HCT116 (cell line): ENCODE data around the gene ADK. TPM values are rescaled to one million over a fixed set of nuclear protein-coding genes. Genes with fewer than 3 reads are reported as not detected.

Experiments
- ATAC-seq: fragments of 200-7000 bp; cut with Tn5 transposase; 2 replicates; pipeline ENCODE4 v1.9.1; 2020; ENCODE audit warnings: mild to moderate bottlenecking, moderate library complexity
- BruUV-seq: library from RNA; stranded (reverse); fragments of 400-500 nt; replicated peaks from 2 replicates; lab custom pipeline; 2021; lab: Mats Ljungman, UMichigan
- CTCF ChIA-PET: fragments of 300-600 bp; sonication (Branson Sonifier 250); formaldehyde crosslinking; loops from one replicate; lab custom pipeline; 2021; ENCODE audit warnings: antibody characterized with exemption; lab: Charles Lee
- POLR2A ChIA-PET: fragments of 300-600, 350-600 bp; sonication (Branson Sonifier 250); formaldehyde crosslinking; loops from one replicate; lab custom pipeline; 2021; ENCODE audit warnings: antibody characterized with exemption; lab: Charles Lee
- RAD21 ChIA-PET, 2 experiments: fragments of 300-600 bp; sonication (Branson Sonifier 250); formaldehyde crosslinking; loops; one replicate each; lab custom pipeline; 2023; ENCODE audit warnings: low total read pairs in 2 of 2; ENCODE audit not compliant: uncharacterized antibody in 2 of 2, unreplicated experiment in 2 of 2, low non-redundant PET in 1 of 2; lab: Charles Lee
- DNase-seq: peaks from one replicate; pipeline ENCODE4 v3.0.0-alpha.2; 2010; ENCODE audit warnings: low read depth, low spot score
- H2AFZ ChIP-seq: fragments of 200-600 bp; shearing (Covaris generic), sonication (generic); 2 replicates; pipeline ENCODE4 v1.6.1; 2017; ENCODE audit warnings: low read depth, mixed run types, mixed read lengths, antibody characterized with exemption, low read length; ENCODE audit not compliant: poor library complexity, severe bottlenecking
- H3K27ac ChIP-seq: 2 replicates; pipeline ENCODE4 v1.5.1; 2012; ENCODE audit warnings: low read depth, low read length
- H3K27me3 ChIP-seq: fragments of 200-600 bp; sonication (generic); 2 replicates; pipeline ENCODE4 v1.6.1; 2016; ENCODE audit warnings: mixed run types, low read length, mixed read lengths; ENCODE audit not compliant: insufficient read depth
- H3K36me3 ChIP-seq, 2 experiments: fragments of 200-500 bp in 1 of 2; fragments of 200-600 bp in 1 of 2; sonication (Bioruptor generic) in 1 of 2; sonication (generic) in 1 of 2; 2 replicates each; pipeline versions ENCODE4 v1.5.1 to v1.6.1; 2014 to 2016; ENCODE audit warnings: low read length in 2 of 2, inconsistent platforms in 1 of 2, mixed read lengths in 1 of 2, mixed run types in 1 of 2; ENCODE audit not compliant: insufficient read depth in 2 of 2, control insufficient read depth in 1 of 2
- H3K4me1 ChIP-seq, 2 experiments: fragments of 200-600 bp in 1 of 2; sonication (generic) in 1 of 2; 2 replicates each; pipeline versions ENCODE4 v1.5.1 to v1.6.1; 2012 to 2017; ENCODE audit warnings: low read length in 2 of 2, inconsistent platforms in 1 of 2, mild to moderate bottlenecking in 1 of 2, mixed read lengths in 1 of 2, mixed run types in 1 of 2, moderate library complexity in 1 of 2; ENCODE audit not compliant: insufficient read depth in 2 of 2, control insufficient read depth in 1 of 2
- H3K4me2 ChIP-seq: fragments of 200-600 bp; sonication (generic); 2 replicates; pipeline ENCODE4 v1.6.1; 2017; ENCODE audit warnings: mixed run types, low read length, mixed read lengths
- H3K4me3 ChIP-seq, 2 experiments: fragments of 200-600 bp in 1 of 2; sonication (generic) in 1 of 2; replicated peaks in 1 of 2; 2 replicates each; pipeline ENCODE4 v1.5.1; 2011 to 2016; ENCODE audit warnings: low read length in 2 of 2, control low read depth in 1 of 2, low read depth in 1 of 2, mild to moderate bottlenecking in 1 of 2, mixed read lengths in 1 of 2, mixed run types in 1 of 2
- H3K79me2 ChIP-seq: fragments of 200-600 bp; sonication (generic); 2 replicates; pipeline ENCODE4 v1.6.1; 2017; ENCODE audit warnings: mild to moderate bottlenecking, mixed run types, low read length, moderate library complexity, mixed read lengths; ENCODE audit not compliant: insufficient read depth
- H3K9ac ChIP-seq: fragments of 200-600 bp; sonication (generic); 2 replicates; pipeline ENCODE4 v1.6.1; 2016; ENCODE audit warnings: low read length, mixed read lengths
- H3K9me2 ChIP-seq: fragments of 200-600 bp; sonication (generic), shearing (Covaris generic); 2 replicates; pipeline ENCODE4 v1.6.1; 2017; ENCODE audit warnings: mixed run types, mild to moderate bottlenecking, moderate library complexity; ENCODE audit not compliant: insufficient read depth
- H3K9me3 ChIP-seq, 2 experiments: fragments of 200-500 bp in 1 of 2; fragments of 200-600 bp in 1 of 2; sonication (Bioruptor generic) in 1 of 2; sonication (generic) in 1 of 2; 2 replicates each; pipeline ENCODE4 v1.6.1; 2014 to 2017; ENCODE audit warnings: low read length in 2 of 2, mixed read lengths in 2 of 2, inconsistent platforms in 1 of 2, low read depth in 1 of 2, mild to moderate bottlenecking in 1 of 2, mixed run types in 1 of 2, moderate library complexity in 1 of 2; ENCODE audit not compliant: control insufficient read depth in 1 of 2, insufficient read depth in 1 of 2
- H4K20me1 ChIP-seq: fragments of 200-600 bp; sonication (generic), shearing (Covaris generic); 2 replicates; pipeline ENCODE4 v1.6.1; 2017; ENCODE audit warnings: mixed run types, mild to moderate bottlenecking, moderate library complexity; ENCODE audit not compliant: insufficient read depth
- CBX3 ChIP-seq: IDR thresholded peaks from 2 replicates; pipeline ENCODE4 v1.6.1; 2012; ENCODE audit warnings: low read depth
- CEBPB ChIP-seq: IDR thresholded peaks from 2 replicates; pipeline ENCODE4 v1.6.1; 2012; ENCODE audit warnings: low read depth
- EGR1 ChIP-seq: IDR thresholded peaks from 2 replicates; pipeline ENCODE4 v1.6.1; 2012; ENCODE audit warnings: low read depth
- EZH2 ChIP-seq: fragments of 200-600 bp; sonication (generic); IDR thresholded peaks from 2 replicates; pipeline ENCODE4 v1.6.1; 2017; ENCODE audit warnings: antibody characterized with exemption, mixed run types
- JUND ChIP-seq: IDR thresholded peaks from 2 replicates; pipeline ENCODE4 v1.6.1; 2012
- MAX ChIP-seq: IDR thresholded peaks from 2 replicates; pipeline ENCODE4 v1.6.1; 2012
- POLR2AphosphoS5 ChIP-seq: IDR thresholded peaks from 2 replicates; pipeline ENCODE4 v1.6.1; 2011; ENCODE audit warnings: mild to moderate bottlenecking, low read depth, low read length, moderate library complexity
- SIN3A ChIP-seq: IDR thresholded peaks from 2 replicates; pipeline ENCODE4 v1.6.1; 2012; ENCODE audit warnings: low read depth
- SP1 ChIP-seq: IDR thresholded peaks from 2 replicates; pipeline ENCODE4 v1.6.1; 2012; ENCODE audit warnings: low read depth
- SRF ChIP-seq: IDR thresholded peaks from 2 replicates; pipeline ENCODE4 v1.6.1; 2012; ENCODE audit warnings: low read depth
- TCF7L2 ChIP-seq: IDR thresholded peaks from 2 replicates; pipeline ENCODE4 v1.7.0; 2011; ENCODE audit warnings: borderline replicate concordance, inconsistent platforms; ENCODE audit not compliant: insufficient read depth, insufficient read length; ENCODE audit errors: extremely low read depth
- ZNF274 ChIP-seq: fragments of 200-500 bp; sonication (Bioruptor generic); IDR thresholded peaks from 2 replicates; pipeline ENCODE4 v1.6.1; 2014; ENCODE audit warnings: mild to moderate bottlenecking, low read depth, low read length, inconsistent platforms
- intact Hi-C: fragments of 100-400 bp; cut with micrococcal nuclease; formaldehyde crosslinking; loops from 2 replicates; pipeline ENCODE4 v1.10.0; 2022
- total RNA-seq: library from RNA; stranded (reverse); gene quantifications from one replicate; pipeline ENCODE4 v1.2.1, GENCODE V29; 2021; ENCODE audit not compliant: unreplicated experiment
- TF ChIP-seq, protein P1 (sequence below): IDR thresholded peaks from 2 replicates; pipeline ENCODE4 v1.6.1; 2012; ENCODE audit warnings: low read depth
- TF ChIP-seq, protein P2 (sequence below): IDR thresholded peaks from 2 replicates; pipeline ENCODE4 v1.6.1; 2011; ENCODE audit warnings: mild to moderate bottlenecking, low read length, moderate library complexity; ENCODE audit not compliant: insufficient replicate concordance; ENCODE audit errors: extremely low read depth

The ADK gene
- total RNA-seq, 1 experiment from 2014 or later = 55.0 TPM

DNA sequence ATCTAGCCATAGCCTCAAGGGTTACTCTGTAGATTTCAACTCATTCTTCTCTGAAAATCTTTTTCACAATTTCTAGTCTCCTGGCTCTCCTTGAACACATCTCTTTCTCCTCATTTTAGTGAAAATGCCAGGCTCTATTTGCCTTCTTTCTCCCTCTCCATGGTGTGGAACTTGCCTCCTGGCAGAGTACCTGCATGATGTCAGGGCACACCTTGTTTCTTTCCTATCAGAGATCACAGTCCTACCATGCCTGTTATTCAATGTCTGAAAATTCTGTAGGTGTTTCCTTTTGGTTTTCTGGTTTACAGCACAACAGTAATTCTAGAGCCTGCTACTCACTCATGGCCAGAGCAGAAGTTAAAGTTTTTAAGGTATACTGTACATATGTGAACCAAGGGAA lies 237.8 kb downstream of the ADK start:
- Histone ChIP-seq H3K9me2 (no peaks in the 10 kb centered on the region), H3K27ac (no peak overlapping the region), H4K20me1 (no peaks in the 10 kb centered on the region), H3K27me3 (no peaks in the 10 kb centered on the region), H3K4me2 (no peak overlapping the region), H3K9ac (no peak overlapping the region), H3K36me3 (no peaks in the 10 kb centered on the region; a peak in 1 of 4 replicates), H2AFZ (no peak overlapping the region), H3K4me3 (no peak overlapping the region), H3K79me2 (0 out of 2 replicates have a peak, but pooled peaks cover 4% of the 10 kb centered on the region), H3K4me1 (no peaks in the 10 kb centered on the region), H3K9me3 (no peaks in the 10 kb centered on the region)
- intact Hi-C loops = no loop called here
- no TSS peak for BruUV-seq
- ChIA-PET RAD21 (no interaction called here), CTCF (no interaction called here), POLR2A (no interaction called here)
- no peak for TF ChIP-seq SRF
- TF ChIP-seq POLR2AphosphoS5 = no peak
- no peak for TF ChIP-seq EGR1
- TF ChIP-seq ZNF274 = no peak
- no peak for TF ChIP-seq SP1
- TF ChIP-seq TCF7L2 = no peak
- no peak for TF ChIP-seq JUND
- no peak for TF ChIP-seq SIN3A
- TF ChIP-seq, protein P1, sequence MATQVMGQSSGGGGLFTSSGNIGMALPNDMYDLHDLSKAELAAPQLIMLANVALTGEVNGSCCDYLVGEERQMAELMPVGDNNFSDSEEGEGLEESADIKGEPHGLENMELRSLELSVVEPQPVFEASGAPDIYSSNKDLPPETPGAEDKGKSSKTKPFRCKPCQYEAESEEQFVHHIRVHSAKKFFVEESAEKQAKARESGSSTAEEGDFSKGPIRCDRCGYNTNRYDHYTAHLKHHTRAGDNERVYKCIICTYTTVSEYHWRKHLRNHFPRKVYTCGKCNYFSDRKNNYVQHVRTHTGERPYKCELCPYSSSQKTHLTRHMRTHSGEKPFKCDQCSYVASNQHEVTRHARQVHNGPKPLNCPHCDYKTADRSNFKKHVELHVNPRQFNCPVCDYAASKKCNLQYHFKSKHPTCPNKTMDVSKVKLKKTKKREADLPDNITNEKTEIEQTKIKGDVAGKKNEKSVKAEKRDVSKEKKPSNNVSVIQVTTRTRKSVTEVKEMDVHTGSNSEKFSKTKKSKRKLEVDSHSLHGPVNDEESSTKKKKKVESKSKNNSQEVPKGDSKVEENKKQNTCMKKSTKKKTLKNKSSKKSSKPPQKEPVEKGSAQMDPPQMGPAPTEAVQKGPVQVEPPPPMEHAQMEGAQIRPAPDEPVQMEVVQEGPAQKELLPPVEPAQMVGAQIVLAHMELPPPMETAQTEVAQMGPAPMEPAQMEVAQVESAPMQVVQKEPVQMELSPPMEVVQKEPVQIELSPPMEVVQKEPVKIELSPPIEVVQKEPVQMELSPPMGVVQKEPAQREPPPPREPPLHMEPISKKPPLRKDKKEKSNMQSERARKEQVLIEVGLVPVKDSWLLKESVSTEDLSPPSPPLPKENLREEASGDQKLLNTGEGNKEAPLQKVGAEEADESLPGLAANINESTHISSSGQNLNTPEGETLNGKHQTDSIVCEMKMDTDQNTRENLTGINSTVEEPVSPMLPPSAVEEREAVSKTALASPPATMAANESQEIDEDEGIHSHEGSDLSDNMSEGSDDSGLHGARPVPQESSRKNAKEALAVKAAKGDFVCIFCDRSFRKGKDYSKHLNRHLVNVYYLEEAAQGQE = no peak
- no peak for TF ChIP-seq CBX3
- no peak for TF ChIP-seq EZH2
- TF ChIP-seq, protein P2, sequence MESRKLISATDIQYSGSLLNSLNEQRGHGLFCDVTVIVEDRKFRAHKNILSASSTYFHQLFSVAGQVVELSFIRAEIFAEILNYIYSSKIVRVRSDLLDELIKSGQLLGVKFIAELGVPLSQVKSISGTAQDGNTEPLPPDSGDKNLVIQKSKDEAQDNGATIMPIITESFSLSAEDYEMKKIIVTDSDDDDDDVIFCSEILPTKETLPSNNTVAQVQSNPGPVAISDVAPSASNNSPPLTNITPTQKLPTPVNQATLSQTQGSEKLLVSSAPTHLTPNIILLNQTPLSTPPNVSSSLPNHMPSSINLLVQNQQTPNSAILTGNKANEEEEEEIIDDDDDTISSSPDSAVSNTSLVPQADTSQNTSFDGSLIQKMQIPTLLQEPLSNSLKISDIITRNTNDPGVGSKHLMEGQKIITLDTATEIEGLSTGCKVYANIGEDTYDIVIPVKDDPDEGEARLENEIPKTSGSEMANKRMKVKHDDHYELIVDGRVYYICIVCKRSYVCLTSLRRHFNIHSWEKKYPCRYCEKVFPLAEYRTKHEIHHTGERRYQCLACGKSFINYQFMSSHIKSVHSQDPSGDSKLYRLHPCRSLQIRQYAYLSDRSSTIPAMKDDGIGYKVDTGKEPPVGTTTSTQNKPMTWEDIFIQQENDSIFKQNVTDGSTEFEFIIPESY = no peak
- no peak for TF ChIP-seq MAX
- no peak for TF ChIP-seq CEBPB
- ATAC-seq (no peak), DNase-seq (no peak)
